A549 (cell line): ENCODE results near the gene GRID2. TPM values are rescaled to one million over a fixed set of nuclear protein-coding genes. Genes with fewer than 3 reads are reported as not detected.

Source experiments
- ATAC-seq, 2 experiments: fragments of 200-7000 bp in 1 of 2; fragments of >200 bp in 1 of 2; cut with Nextera tagmentation in 1 of 2; cut with Tn5 transposase in 1 of 2; 3 replicates each; pipeline versions ENCODE4 v1.8.0 to v1.9.1; 2018 to 2020; ENCODE audit warnings: mild to moderate bottlenecking in 1 of 2, moderate library complexity in 1 of 2
- CTCF ChIA-PET: fragments of 300-600 bp; sonication (Branson Sonifier 250); formaldehyde crosslinking; extraction: SDS; loops from one replicate; lab custom pipeline; 2021; ENCODE audit warnings: antibody characterized with exemption, inconsistent platforms; lab: Yijun Ruan, JAX
- POLR2A ChIA-PET: fragments of 350-600 bp; formaldehyde crosslinking; extraction: SDS; loops from one replicate; lab custom pipeline; 2021; ENCODE audit warnings: antibody characterized with exemption, inconsistent platforms; lab: Yijun Ruan, JAX
- DNase-seq, 2 experiments: peaks; one replicate each; pipeline versions ENCODE4 v3.0.0 to v3.0.0-alpha.2; 2011 to 2016; ENCODE audit warnings: low read depth in 1 of 2, low spot score in 1 of 2
- FAIRE-seq: peaks from 2 replicates; lab custom pipeline; 2011; peaks lifted over from hg19 to GRCh38; lab: Jason Lieb, UNC
- H3K27ac ChIP-seq, 2 experiments: fragments of >200 bp; sonication (Bioruptor Twin); formaldehyde crosslinking; 3 replicates each; pipeline ENCODE4 v1.5.1; 2016 to 2017
- H3K4me1 ChIP-seq: fragments of >200 bp; sonication (Bioruptor Twin); formaldehyde crosslinking; 3 replicates; pipeline ENCODE4 v1.6.1; 2016
- H3K4me2 ChIP-seq: fragments of >200 bp; sonication (Bioruptor Twin); formaldehyde crosslinking; 3 replicates; pipeline ENCODE4 v1.6.1; 2016
- H3K4me3 ChIP-seq: fragments of >200 bp; sonication (Bioruptor Twin); formaldehyde crosslinking; 3 replicates; pipeline ENCODE4 v1.5.1; 2016
- H3K9me3 ChIP-seq: fragments of >200 bp; sonication (Bioruptor Twin); formaldehyde crosslinking; 3 replicates; pipeline ENCODE4 v1.6.1; 2016
- BCL3 ChIP-seq: fragments of >200 bp; sonication (Bioruptor Twin); formaldehyde crosslinking; IDR thresholded peaks from 3 replicates; pipeline ENCODE4 v1.6.1; 2016
- BHLHE40 ChIP-seq: IDR thresholded peaks from 2 replicates; pipeline ENCODE4 v1.6.1; 2012; ENCODE audit warnings: low read depth, low read length, inconsistent platforms
- CBX8 ChIP-seq: fragments of 200-600 bp; sonication (generic); IDR thresholded peaks from 2 replicates; pipeline ENCODE4 v1.6.1; 2016
- CHD4 ChIP-seq: fragments of 200-600 bp; sonication (generic); IDR thresholded peaks from 2 replicates; pipeline ENCODE4 v1.6.1; 2016; ENCODE audit warnings: antibody characterized with exemption, mild to moderate bottlenecking, borderline replicate concordance
- E2F6 ChIP-seq: IDR thresholded peaks from 2 replicates; pipeline ENCODE4 v1.6.1; 2012; ENCODE audit warnings: low read depth, borderline replicate concordance
- ELK1 ChIP-seq: fragments of 150-350 bp; IDR thresholded peaks from 2 replicates; pipeline ENCODE4 v1.6.1; 2014; ENCODE audit warnings: low read depth, mild to moderate bottlenecking, low read length
- FOSB ChIP-seq: fragments of 250-450 bp; sonication (Bioruptor Pico); IDR thresholded peaks from 2 replicates; pipeline ENCODE4 v1.5.0; 2020; ENCODE audit warnings: mild to moderate bottlenecking, moderate library complexity
- FOXS1 ChIP-seq: fragments of 250-450 bp; sonication (Bioruptor Pico); IDR thresholded peaks from 2 replicates; pipeline ENCODE4 v1.5.0; 2020; ENCODE audit warnings: mild to moderate bottlenecking, moderate library complexity
- HMGXB4 ChIP-seq: fragments of 250-450 bp; sonication (Bioruptor Pico); IDR thresholded peaks from 2 replicates; pipeline ENCODE4 v1.5.0; 2021; ENCODE audit warnings: mild to moderate bottlenecking, moderate library complexity, borderline replicate concordance
- HOXB5 ChIP-seq: fragments of 250-450 bp; sonication (Bioruptor Pico); IDR thresholded peaks from 2 replicates; pipeline ENCODE4 v1.5.0; 2020; ENCODE audit warnings: mild to moderate bottlenecking, moderate library complexity
- KDM1A ChIP-seq: fragments of 200-600 bp; sonication (generic); IDR thresholded peaks from 2 replicates; pipeline ENCODE4 v1.6.1; 2016; ENCODE audit warnings: low read depth, mild to moderate bottlenecking
- NFE2L2 ChIP-seq: fragments of 150-350 bp; conservative IDR thresholded peaks from 2 replicates; pipeline ENCODE4 v1.6.1; 2014; ENCODE audit warnings: low read length
- NR3C1 ChIP-seq: fragments of >200 bp; sonication (Bioruptor Twin); formaldehyde crosslinking; IDR thresholded peaks from 3 replicates; pipeline ENCODE4 v1.6.1; 2017
- RFX5 ChIP-seq: fragments of 450-650 bp; IDR thresholded peaks from 2 replicates; pipeline ENCODE4 v1.7.1; 2014; ENCODE audit warnings: antibody characterized with exemption, mild to moderate bottlenecking, moderate library complexity
- ZFP36 ChIP-seq: fragments of 450-650 bp; IDR thresholded peaks from 2 replicates; pipeline ENCODE4 v1.6.1; 2014; ENCODE audit warnings: borderline replicate concordance; ENCODE audit not compliant: partially characterized antibody
- ZSCAN20 ChIP-seq: fragments of 250-450 bp; sonication (Bioruptor Pico); IDR thresholded peaks from 2 replicates; pipeline ENCODE4 v1.8.0; 2022; ENCODE audit warnings: mild to moderate bottlenecking, moderate library complexity
- WGBS: methylation state at CpG from one replicate; pipeline ENCODE4 v1.1.6; 2017; ENCODE audit errors: missing lambda C conversion rate; 5-methylcytosine and 5-hydroxymethylcytosine counted together
- polyA plus RNA-seq, 4 experiments: library from polyadenylated mRNA; depleted of rRNA in 3 of 4; stranded (reverse); fragments of >200 nt; fragmentation: RNase III in 1 of 4; extraction: RNeasy Plus Mini Kit Qiagen cat#74134 plus additional on column Dnase treatment in 1 of 4; gene quantifications; 2 replicates in 3 of 4; 3 replicates in 1 of 4; pipeline ENCODE4 v1.2.3, GENCODE V29; 2011 to 2017
- TF ChIP-seq, protein P1 (sequence below): IDR thresholded peaks from 2 replicates; pipeline ENCODE4 v1.6.1; 2012
- TF ChIP-seq, protein P2 (sequence below): fragments of 200-600 bp; sonication (generic); IDR thresholded peaks from 2 replicates; pipeline ENCODE4 v1.6.1; 2016; ENCODE audit warnings: antibody characterized with exemption, mild to moderate bottlenecking, moderate library complexity

The GRID2 gene
- polyA plus RNA-seq, 2 of the 4 experiments (the other 2 are of a cell fraction) = not detected

DNA sequence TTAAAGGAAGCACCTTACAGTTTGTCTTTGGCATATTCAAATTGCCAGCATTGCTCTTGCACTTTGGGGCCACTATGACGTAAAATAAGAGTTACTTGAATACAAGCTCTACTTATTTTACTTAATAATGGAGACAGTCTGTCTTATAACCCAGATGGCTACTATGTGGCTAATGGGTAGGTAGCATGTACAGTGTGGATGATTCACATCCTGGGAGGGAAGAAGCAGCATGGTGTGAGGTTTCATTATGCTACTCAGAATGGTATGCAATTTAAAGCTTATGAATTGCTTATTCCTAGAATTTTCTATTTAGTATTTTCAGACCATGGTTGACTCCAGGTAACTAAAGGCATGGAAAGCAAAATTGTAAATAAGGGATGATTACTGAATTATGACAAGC is 763.0 kb downstream of the GRID2 start (continued):
- no peak for TF ChIP-seq BCL3

- POLR2A ChIA-PET = no interaction called here
- no peak for ATAC-seq
These were observed 768.5 kb downstream of the GRID2 start for GRCh38 chr4:93072292-93072691.

DNA sequence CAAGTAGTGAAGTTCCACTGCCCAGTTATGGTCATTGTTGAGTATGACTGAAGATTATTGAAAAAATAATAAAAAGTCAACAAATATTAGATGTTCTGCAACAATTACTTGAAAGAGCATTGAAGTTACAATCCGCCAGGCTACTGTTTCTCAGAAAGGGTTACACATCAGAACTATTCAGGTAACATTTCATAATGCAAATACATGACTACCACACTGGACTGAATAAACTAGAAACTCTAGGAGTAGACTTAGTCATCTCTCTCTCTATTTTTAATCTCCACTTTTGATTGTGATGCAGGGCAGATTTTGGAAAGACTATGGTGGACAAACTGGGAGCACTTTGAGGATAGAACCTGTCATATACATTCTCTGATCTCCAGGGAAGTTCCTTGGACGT is 776.5 kb downstream of the GRID2 start:
- no peak for DNase-seq
- ATAC-seq = no peak
- POLR2A ChIA-PET = no interaction called here

More at GRCh38 chr4:93072292-93072691, 768.5 kb downstream of the GRID2 start:
- DNase-seq (no peak), FAIRE-seq (no peak)
- Histone ChIP-seq H3K9me3 (no peaks in the 10 kb centered on the region), H3K27ac (no peak overlapping the region), H3K4me1 (no peaks in the 10 kb centered on the region), H3K4me2 (no peak overlapping the region), H3K4me3 (no peak overlapping the region)
- TF ChIP-seq, protein P1, sequence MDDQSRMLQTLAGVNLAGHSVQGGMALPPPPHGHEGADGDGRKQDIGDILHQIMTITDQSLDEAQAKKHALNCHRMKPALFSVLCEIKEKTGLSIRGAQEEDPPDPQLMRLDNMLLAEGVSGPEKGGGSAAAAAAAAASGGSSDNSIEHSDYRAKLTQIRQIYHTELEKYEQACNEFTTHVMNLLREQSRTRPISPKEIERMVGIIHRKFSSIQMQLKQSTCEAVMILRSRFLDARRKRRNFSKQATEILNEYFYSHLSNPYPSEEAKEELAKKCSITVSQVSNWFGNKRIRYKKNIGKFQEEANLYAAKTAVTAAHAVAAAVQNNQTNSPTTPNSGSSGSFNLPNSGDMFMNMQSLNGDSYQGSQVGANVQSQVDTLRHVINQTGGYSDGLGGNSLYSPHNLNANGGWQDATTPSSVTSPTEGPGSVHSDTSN = no peak
- TF ChIP-seq CBX8 = no peak
- CTCF ChIA-PET = no interaction called here

More for the DNA sequence above, 776.5 kb downstream of the GRID2 start:
- no peak overlapping the region for H3K4me2 ChIP-seq
- TF ChIP-seq ZFP36 (no peak), BHLHE40 (no peak), ELK1 (no peak), KDM1A (no peak), ZSCAN20 (CRISPR knock-in tag) (no peak), FOXS1 (CRISPR knock-in tag) (no peak), RFX5 (no peak), NFE2L2 (no peak), HOXB5 (CRISPR knock-in tag) (no peak), CHD4 (no peak), FOSB (no peak), NR3C1 (no peak), BCL3 (no peak), E2F6 (no peak), HMGXB4 (CRISPR knock-in tag) (no peak)
- TF ChIP-seq, protein P2, sequence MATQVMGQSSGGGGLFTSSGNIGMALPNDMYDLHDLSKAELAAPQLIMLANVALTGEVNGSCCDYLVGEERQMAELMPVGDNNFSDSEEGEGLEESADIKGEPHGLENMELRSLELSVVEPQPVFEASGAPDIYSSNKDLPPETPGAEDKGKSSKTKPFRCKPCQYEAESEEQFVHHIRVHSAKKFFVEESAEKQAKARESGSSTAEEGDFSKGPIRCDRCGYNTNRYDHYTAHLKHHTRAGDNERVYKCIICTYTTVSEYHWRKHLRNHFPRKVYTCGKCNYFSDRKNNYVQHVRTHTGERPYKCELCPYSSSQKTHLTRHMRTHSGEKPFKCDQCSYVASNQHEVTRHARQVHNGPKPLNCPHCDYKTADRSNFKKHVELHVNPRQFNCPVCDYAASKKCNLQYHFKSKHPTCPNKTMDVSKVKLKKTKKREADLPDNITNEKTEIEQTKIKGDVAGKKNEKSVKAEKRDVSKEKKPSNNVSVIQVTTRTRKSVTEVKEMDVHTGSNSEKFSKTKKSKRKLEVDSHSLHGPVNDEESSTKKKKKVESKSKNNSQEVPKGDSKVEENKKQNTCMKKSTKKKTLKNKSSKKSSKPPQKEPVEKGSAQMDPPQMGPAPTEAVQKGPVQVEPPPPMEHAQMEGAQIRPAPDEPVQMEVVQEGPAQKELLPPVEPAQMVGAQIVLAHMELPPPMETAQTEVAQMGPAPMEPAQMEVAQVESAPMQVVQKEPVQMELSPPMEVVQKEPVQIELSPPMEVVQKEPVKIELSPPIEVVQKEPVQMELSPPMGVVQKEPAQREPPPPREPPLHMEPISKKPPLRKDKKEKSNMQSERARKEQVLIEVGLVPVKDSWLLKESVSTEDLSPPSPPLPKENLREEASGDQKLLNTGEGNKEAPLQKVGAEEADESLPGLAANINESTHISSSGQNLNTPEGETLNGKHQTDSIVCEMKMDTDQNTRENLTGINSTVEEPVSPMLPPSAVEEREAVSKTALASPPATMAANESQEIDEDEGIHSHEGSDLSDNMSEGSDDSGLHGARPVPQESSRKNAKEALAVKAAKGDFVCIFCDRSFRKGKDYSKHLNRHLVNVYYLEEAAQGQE = no peak
- TF ChIP-seq, protein P1 = no peak
- CTCF ChIA-PET = no interaction called here
- H3K27ac ChIP-seq = no peak overlapping the region
- WGBS = 30% methylated on average over 2 of the region's 2 CpGs
- FAIRE-seq = no peak
- no peaks in the 10 kb centered on the region for H3K9me3 ChIP-seq
- no peak overlapping the region for H3K4me3 ChIP-seq
- H3K4me1 ChIP-seq = no peaks in the 10 kb centered on the region
